Measurements from ENCODE around the gene POLE.

DNA sequence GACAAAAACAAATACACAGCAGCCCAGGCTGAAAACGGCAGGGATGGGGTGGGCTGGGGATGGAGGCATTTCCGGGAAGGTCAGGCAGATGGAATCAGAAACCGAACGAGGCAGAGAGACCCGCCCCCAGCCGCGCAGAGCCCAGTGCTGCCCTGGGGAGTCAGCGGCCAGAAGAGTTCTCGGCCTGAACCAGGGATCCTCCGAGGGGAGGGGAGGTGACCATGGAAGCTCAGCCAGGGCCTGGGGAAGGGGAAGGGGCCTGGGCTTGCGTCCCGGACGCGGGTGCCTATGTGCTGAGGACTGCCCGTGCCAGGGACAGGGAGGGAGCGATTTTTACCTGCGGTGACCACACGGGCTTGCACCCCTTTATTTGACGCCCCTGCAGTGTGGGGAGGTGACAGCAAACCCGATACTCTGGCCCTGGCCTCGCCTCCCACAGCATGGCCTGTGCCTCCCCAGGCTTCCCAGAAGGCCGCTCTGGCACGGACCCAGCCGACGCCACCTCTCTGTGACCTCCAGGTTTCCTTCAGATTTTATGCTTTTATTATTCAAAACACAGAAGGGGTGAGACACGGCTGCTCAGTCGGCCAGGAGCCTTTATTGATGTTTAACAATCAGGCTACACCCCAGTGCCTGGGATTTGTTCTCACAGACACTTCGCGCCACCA lies 84.4 kb downstream of the POLE start:
- TF ChIP-seq, protein P1, sequence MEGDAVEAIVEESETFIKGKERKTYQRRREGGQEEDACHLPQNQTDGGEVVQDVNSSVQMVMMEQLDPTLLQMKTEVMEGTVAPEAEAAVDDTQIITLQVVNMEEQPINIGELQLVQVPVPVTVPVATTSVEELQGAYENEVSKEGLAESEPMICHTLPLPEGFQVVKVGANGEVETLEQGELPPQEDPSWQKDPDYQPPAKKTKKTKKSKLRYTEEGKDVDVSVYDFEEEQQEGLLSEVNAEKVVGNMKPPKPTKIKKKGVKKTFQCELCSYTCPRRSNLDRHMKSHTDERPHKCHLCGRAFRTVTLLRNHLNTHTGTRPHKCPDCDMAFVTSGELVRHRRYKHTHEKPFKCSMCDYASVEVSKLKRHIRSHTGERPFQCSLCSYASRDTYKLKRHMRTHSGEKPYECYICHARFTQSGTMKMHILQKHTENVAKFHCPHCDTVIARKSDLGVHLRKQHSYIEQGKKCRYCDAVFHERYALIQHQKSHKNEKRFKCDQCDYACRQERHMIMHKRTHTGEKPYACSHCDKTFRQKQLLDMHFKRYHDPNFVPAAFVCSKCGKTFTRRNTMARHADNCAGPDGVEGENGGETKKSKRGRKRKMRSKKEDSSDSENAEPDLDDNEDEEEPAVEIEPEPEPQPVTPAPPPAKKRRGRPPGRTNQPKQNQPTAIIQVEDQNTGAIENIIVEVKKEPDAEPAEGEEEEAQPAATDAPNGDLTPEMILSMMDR (IDR thresholded peaks at IDR 0.05; ENCODE audit: low read depth, low read length), result no peak
- TF ChIP-seq POLR2A (IDR thresholded peaks at IDR 0.05; ENCODE audit: extremely low read depth, insufficient read length) (no peak), MYC (IDR thresholded peaks at IDR 0.05; ENCODE audit: low read depth, low read length) (no peak)
- TF ChIP-seq, protein P2, sequence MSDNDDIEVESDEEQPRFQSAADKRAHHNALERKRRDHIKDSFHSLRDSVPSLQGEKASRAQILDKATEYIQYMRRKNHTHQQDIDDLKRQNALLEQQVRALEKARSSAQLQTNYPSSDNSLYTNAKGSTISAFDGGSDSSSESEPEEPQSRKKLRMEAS (IDR thresholded peaks at IDR 0.05; ENCODE audit: low read depth, low read length), result no peak
